Stomach (tissue), 4 donors: Measurements from ENCODE around the gene KRTAP22-1.

Experiments used
- CTCF ChIP-seq, 7 experiments: fragments of 450-650 bp in 4 of 7; fragments of 200-600 bp in 3 of 7; sonication (generic) in 3 of 7; IDR thresholded peaks; one replicate each; pipeline ENCODE4 v1.5.1; 2016 to 2019; ENCODE audit warnings: antibody characterized with exemption in 7 of 7, control low read depth in 2 of 7, mild to moderate bottlenecking in 1 of 7
- EP300 ChIP-seq: sonication (generic); formaldehyde crosslinking; IDR thresholded peaks from one replicate; pipeline ENCODE4 v1.6.1; 2017; ENCODE audit warnings: antibody characterized with exemption
- POLR2A ChIP-seq, 4 donors: fragments of 450-650 bp; IDR thresholded peaks; one replicate each; pipeline ENCODE4 v1.6.1; 2016; ENCODE audit warnings: antibody characterized with exemption in 4 of 4, control low read depth in 2 of 4, mild to moderate bottlenecking in 1 of 4, moderate library complexity in 1 of 4
- POLR2AphosphoS5 ChIP-seq, 3 donors: sonication (generic); formaldehyde crosslinking; IDR thresholded peaks; one replicate each; pipeline ENCODE4 v1.6.1; 2016; ENCODE audit warnings: antibody characterized with exemption in 3 of 3

GRCh38 chr21:30563072-30563471 lies 37.8 kb upstream of the KRTAP22-1 start:
- no peak for TF ChIP-seq CTCF (IDR thresholded peaks at IDR 0.05)
- TF ChIP-seq POLR2AphosphoS5 (IDR thresholded peaks at IDR 0.05): no peak
- TF ChIP-seq POLR2A (IDR thresholded peaks at IDR 0.05): no peak
- no peak for TF ChIP-seq EP300
